HL-60 (cell line): ENCODE results near the gene SYT13.

ENCODE experiments used
- DNase-seq, 2 experiments: peaks; one replicate each; pipeline ENCODE4 v3.0.0-alpha.2; 2010 to 2020; ENCODE audit warnings: low read depth in 1 of 2, low spot score in 1 of 2
- H3K27ac ChIP-seq: fragments of 250-450 bp; sonication (Bioruptor Pico); replicated peaks from 2 replicates; pipeline ENCODE4 v1.5.1; 2020; ENCODE audit warnings: mild to moderate bottlenecking, moderate library complexity
- H3K27me3 ChIP-seq: fragments of 250-450 bp; sonication (Bioruptor Pico); 2 replicates; pipeline ENCODE4 v1.5.1; 2021; ENCODE audit warnings: mild to moderate bottlenecking, moderate library complexity; ENCODE audit not compliant: insufficient read depth, poor library complexity, severe bottlenecking
- H3K4me3 ChIP-seq: replicated peaks from 2 replicates; pipeline ENCODE4 v1.5.1; 2011; ENCODE audit warnings: mild to moderate bottlenecking, control low read depth, low read length; ENCODE audit not compliant: insufficient read depth
- GABPA ChIP-seq: IDR thresholded peaks from 2 replicates; pipeline ENCODE4 v1.6.1; 2012; ENCODE audit warnings: low read depth
- POLR2AphosphoS5 ChIP-seq: IDR thresholded peaks from 2 replicates; pipeline ENCODE4 v1.6.1; 2012; ENCODE audit warnings: low read depth
- SPI1 ChIP-seq: IDR thresholded peaks from 2 replicates; pipeline ENCODE4 v1.6.1; 2012; ENCODE audit warnings: low read depth, mild to moderate bottlenecking, borderline replicate concordance
- TF ChIP-seq, protein P1 (sequence below): IDR thresholded peaks from 2 replicates; pipeline ENCODE4 v1.6.1; 2012; ENCODE audit warnings: low read depth; ENCODE audit not compliant: insufficient replicate concordance
- TF ChIP-seq, protein P2 (sequence below): IDR thresholded peaks from one replicate; pipeline ENCODE4 v1.5.1; 2011; ENCODE audit warnings: low read length, control low read depth, inconsistent platforms; ENCODE audit not compliant: insufficient read depth

Gene SYT13

DNA sequence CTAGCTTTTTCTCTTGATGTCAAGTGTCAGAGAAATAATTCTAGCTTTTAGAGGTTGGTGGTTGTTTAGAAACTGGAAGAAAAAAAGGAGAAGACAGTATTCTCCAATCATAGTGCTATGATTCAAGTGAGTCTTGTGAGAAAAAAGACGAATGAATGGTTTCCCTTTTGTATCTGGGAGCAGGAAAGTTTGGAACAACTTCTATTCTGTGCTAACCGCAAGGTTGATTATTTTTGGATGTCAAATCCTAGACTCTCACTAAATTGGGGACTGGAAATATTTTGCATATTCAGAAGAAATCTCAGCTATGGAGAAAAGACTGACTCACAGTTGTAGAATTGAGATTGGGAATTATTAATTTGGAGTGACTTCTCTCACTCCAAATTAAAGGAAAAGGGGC is 69.2 kb downstream of the SYT13 start:
- H3K27me3 ChIP-seq: no peaks in the 10 kb centered on the region
- no peak for DNase-seq
- H3K27ac ChIP-seq: no peak overlapping the region
- no peak overlapping the region for H3K4me3 ChIP-seq
- TF ChIP-seq, protein P1, sequence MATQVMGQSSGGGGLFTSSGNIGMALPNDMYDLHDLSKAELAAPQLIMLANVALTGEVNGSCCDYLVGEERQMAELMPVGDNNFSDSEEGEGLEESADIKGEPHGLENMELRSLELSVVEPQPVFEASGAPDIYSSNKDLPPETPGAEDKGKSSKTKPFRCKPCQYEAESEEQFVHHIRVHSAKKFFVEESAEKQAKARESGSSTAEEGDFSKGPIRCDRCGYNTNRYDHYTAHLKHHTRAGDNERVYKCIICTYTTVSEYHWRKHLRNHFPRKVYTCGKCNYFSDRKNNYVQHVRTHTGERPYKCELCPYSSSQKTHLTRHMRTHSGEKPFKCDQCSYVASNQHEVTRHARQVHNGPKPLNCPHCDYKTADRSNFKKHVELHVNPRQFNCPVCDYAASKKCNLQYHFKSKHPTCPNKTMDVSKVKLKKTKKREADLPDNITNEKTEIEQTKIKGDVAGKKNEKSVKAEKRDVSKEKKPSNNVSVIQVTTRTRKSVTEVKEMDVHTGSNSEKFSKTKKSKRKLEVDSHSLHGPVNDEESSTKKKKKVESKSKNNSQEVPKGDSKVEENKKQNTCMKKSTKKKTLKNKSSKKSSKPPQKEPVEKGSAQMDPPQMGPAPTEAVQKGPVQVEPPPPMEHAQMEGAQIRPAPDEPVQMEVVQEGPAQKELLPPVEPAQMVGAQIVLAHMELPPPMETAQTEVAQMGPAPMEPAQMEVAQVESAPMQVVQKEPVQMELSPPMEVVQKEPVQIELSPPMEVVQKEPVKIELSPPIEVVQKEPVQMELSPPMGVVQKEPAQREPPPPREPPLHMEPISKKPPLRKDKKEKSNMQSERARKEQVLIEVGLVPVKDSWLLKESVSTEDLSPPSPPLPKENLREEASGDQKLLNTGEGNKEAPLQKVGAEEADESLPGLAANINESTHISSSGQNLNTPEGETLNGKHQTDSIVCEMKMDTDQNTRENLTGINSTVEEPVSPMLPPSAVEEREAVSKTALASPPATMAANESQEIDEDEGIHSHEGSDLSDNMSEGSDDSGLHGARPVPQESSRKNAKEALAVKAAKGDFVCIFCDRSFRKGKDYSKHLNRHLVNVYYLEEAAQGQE: no peak
- TF ChIP-seq SPI1: no peak
- TF ChIP-seq, protein P2, sequence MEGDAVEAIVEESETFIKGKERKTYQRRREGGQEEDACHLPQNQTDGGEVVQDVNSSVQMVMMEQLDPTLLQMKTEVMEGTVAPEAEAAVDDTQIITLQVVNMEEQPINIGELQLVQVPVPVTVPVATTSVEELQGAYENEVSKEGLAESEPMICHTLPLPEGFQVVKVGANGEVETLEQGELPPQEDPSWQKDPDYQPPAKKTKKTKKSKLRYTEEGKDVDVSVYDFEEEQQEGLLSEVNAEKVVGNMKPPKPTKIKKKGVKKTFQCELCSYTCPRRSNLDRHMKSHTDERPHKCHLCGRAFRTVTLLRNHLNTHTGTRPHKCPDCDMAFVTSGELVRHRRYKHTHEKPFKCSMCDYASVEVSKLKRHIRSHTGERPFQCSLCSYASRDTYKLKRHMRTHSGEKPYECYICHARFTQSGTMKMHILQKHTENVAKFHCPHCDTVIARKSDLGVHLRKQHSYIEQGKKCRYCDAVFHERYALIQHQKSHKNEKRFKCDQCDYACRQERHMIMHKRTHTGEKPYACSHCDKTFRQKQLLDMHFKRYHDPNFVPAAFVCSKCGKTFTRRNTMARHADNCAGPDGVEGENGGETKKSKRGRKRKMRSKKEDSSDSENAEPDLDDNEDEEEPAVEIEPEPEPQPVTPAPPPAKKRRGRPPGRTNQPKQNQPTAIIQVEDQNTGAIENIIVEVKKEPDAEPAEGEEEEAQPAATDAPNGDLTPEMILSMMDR: no peak
- TF ChIP-seq GABPA: no peak
- no peak for TF ChIP-seq POLR2AphosphoS5

DNA sequence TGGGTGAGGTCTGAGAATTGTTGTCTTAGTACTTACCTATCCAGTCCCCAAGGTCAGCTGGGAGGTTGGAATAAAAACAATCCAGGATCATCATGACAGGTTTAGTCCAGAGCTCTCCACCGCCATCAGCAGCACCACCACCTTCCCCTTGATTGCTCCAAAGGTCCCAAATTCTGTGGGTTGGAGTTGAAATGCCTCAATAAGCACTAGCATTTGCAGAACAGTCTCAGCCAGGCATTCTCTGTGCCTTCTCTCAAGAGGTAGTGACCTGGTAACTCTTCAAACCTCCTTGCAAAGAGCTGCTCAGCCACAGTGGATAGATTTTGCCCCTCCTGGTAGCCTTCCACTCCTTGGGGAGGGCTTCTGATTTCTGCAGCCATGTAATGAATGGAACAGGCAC is 70.1 kb downstream of the SYT13 start:
- Histone ChIP-seq H3K27ac (no peak overlapping the region), H3K27me3 (no peaks in the 10 kb centered on the region), H3K4me3 (no peak overlapping the region)
- no peak for DNase-seq
- TF ChIP-seq, protein P1: no peak
- TF ChIP-seq SPI1 (no peak), GABPA (no peak)

DNA sequence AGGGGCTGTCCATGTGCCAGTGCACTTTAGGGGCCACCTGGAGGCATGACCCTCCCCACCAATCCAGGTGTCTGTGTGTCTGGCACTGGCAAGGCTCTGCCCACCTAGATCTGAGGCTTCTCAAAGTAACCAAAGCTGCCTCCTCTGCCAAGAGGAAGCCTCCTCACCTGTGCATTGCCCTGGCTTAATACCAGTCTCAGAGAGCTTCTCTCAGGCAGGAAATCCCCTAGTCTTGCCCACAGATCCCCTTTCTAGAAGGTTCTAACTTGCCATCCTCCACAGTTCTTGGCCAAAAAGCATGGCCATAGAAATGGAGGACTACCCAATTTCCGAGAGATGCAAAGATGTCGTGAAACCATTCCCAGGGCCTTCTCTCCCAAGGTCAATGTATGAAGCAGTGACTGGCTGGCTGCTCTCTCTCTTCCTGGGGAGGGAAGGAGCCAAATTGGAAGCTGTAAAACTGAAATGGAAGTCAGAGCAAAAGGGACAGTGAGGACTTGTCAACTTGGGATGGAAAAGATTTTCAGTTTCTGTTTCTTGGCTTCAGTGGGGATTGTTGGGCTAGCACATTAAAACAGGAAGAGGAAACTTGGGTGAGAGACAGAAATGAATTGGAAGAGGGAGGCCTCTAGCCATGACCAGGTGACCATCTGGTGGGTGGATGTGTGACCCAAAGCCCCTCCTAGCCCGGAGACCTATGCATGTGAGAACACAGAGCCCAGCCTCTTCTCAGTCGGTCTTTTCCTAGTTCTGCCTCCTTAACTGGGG is 70.9 kb downstream of the SYT13 start:
- no peak for TF ChIP-seq SPI1
- TF ChIP-seq, protein P2: no peak
- TF ChIP-seq, protein P1: no peak
- no peak for TF ChIP-seq POLR2AphosphoS5
- no peak for TF ChIP-seq GABPA
- no peak overlapping the region for H3K27ac ChIP-seq
- no peak for DNase-seq

More for the DNA sequence above, 70.9 kb downstream of the SYT13 start:
- Histone ChIP-seq H3K27me3 (no peaks in the 10 kb centered on the region), H3K4me3 (no peak overlapping the region)
